Measurements from ENCODE around the gene LRRC71.
A peak's percentile ranks its signal among the peaks of the same experiment; 100 is the strongest.

LRRC71 gene

GRCh38 chr1:156947127-156947526 is 26.7 kb downstream of the LRRC71 start:
- DNase-seq (ENCODE audit: low read depth in 2 of 2): no peak

- DNase-seq (ENCODE audit: low read depth in 2 of 2): no peak
These were observed 27.5 kb downstream of the LRRC71 start for GRCh38 chr1:156947818-156948525.

GRCh38 chr1:156948708-156949107 is 28.3 kb downstream of the LRRC71 start:
- DNase-seq (ENCODE audit: low read depth in 2 of 2): no peak

- DNase-seq (ENCODE audit: low read depth in 2 of 2): no peak
These were observed 28.7 kb downstream of the LRRC71 start for GRCh38 chr1:156949127-156949526.

- DNase-seq (ENCODE audit: low read depth in 2 of 2): no peak
These were observed 30.9 kb downstream of the LRRC71 start for GRCh38 chr1:156951371-156951770.

GRCh38 chr1:156953571-156953970 is 33.1 kb downstream of the LRRC71 start:
- no peak for DNase-seq (ENCODE audit: low read depth in 2 of 2)

GRCh38 chr1:156956333-156956732 is 35.9 kb downstream of the LRRC71 start:
- no peak for DNase-seq (ENCODE audit: low read depth in 2 of 2)

GRCh38 chr1:156957634-156958033 is 37.2 kb downstream of the LRRC71 start:
- no peak for DNase-seq (ENCODE audit: low read depth in 2 of 2)

GRCh38 chr1:156958247-156958714 is 37.8 kb downstream of the LRRC71 start:
- no peak for DNase-seq (ENCODE audit: low read depth in 2 of 2)

- peak; percentile 15 to 33 for DNase-seq (ENCODE audit: low read depth in 2 of 2)
These were observed 39.0 kb downstream of the LRRC71 start for GRCh38 chr1:156959414-156959813.

- no peak for DNase-seq (ENCODE audit: low read depth in 2 of 2)
These were observed 39.5 kb downstream of the LRRC71 start for GRCh38 chr1:156959925-156960324.

- DNase-seq (ENCODE audit: low read depth in 2 of 2): no peak
These were observed 41.3 kb downstream of the LRRC71 start for GRCh38 chr1:156961709-156962108.

GRCh38 chr1:156963621-156964020 is 43.2 kb downstream of the LRRC71 start:
- DNase-seq (ENCODE audit: low read depth in 2 of 2): no peak

GRCh38 chr1:156964441-156964840 is 44.0 kb downstream of the LRRC71 start:
- no peak for DNase-seq (ENCODE audit: low read depth in 2 of 2)

- DNase-seq (ENCODE audit: low read depth in 2 of 2): no peak
These were observed 49.1 kb downstream of the LRRC71 start for GRCh38 chr1:156969496-156969895.

GRCh38 chr1:156970017-156970416 is 49.6 kb downstream of the LRRC71 start:
- DNase-seq (ENCODE audit: low read depth in 2 of 2): no peak

- no peak for DNase-seq (ENCODE audit: low read depth in 2 of 2)
These were observed 53.0 kb downstream of the LRRC71 start for GRCh38 chr1:156973417-156973816.

- no peak for DNase-seq (ENCODE audit: low read depth in 2 of 2)
These were observed 54.7 kb downstream of the LRRC71 start for GRCh38 chr1:156975084-156975483.

- DNase-seq (ENCODE audit: low read depth in 2 of 2): no peak
These were observed 60.1 kb downstream of the LRRC71 start for GRCh38 chr1:156980551-156980950.

Data from fibroblast of skin of left biceps (primary cell).